Measurements from ENCODE around the gene ZNF330. TPM values are rescaled to one million over a fixed set of nuclear protein-coding genes. Genes with fewer than 3 reads are reported as not detected.

Gene ZNF330
- total and polyA plus RNA-seq, 2 experiments from 2014 or later, result 32.3 to 38.9 TPM

GRCh38 chr4:141207961-141208360 is 12.7 kb upstream of the ZNF330 start (continued):
- no peak for TF ChIP-seq EZH2 (IDR thresholded peaks at IDR 0.05; ENCODE audit: low read depth, unreplicated experiment)
- TF ChIP-seq CREB1 (CRISPR knock-in tag; IDR thresholded peaks at IDR 0.05; ENCODE audit: low read depth), result no peak
- TF ChIP-seq ZNF331 (CRISPR knock-in tag; IDR thresholded peaks at IDR 0.05; ENCODE audit: low read depth), result no peak
- TF ChIP-seq CTCF (conservative IDR thresholded peaks at IDR 0.05; ENCODE audit: low read depth in 2 of 2), result no peak

- no peaks in the 10 kb centered on the region for H3K36me3 ChIP-seq (ENCODE audit: insufficient read depth)
- Mint-ChIP-seq H3K4me1 (no peaks in the 10 kb centered on the region), H3K36me3 (ENCODE audit: low read depth) (peaks cover 3% of the 10 kb centered on the region), H3K4me3 (no peak overlapping the region), H3K9me3 (peaks cover 7% of the 10 kb centered on the region), H3K27me3 (ENCODE audit: insufficient read depth, low read depth, poor library complexity) (peaks cover 8% of the 10 kb centered on the region), H3K27ac (no peak overlapping the region)
- no peak overlapping the region for H3K4me3 ChIP-seq
- no peaks in the 10 kb centered on the region for H3K4me1 ChIP-seq (ENCODE audit: insufficient read depth)
- no peak for TF ChIP-seq STAT1 (IDR thresholded peaks at IDR 0.05; ENCODE audit: unreplicated experiment)
- no peak for TF ChIP-seq ZNF462 (CRISPR knock-in tag; IDR thresholded peaks at IDR 0.05)
- no peak for TF ChIP-seq CREB1 (CRISPR knock-in tag; IDR thresholded peaks at IDR 0.05; ENCODE audit: low read depth)
- TF ChIP-seq EZH2 (IDR thresholded peaks at IDR 0.05; ENCODE audit: low read depth, unreplicated experiment), result no peak
- TF ChIP-seq REST (IDR thresholded peaks at IDR 0.05; ENCODE audit: unreplicated experiment), result no peak
- no peak overlapping the region for H2AFZ ChIP-seq
- H3K9me2 ChIP-seq (ENCODE audit: insufficient read depth), result 0 out of 2 replicates have a peak, but pooled peaks cover 3% of the 10 kb centered on the region
- no peaks in the 10 kb centered on the region for H4K20me1 ChIP-seq (replicated peaks; ENCODE audit: insufficient read depth)
- no peak overlapping the region for H3K27ac ChIP-seq (ENCODE audit: low read depth)
- H3K27me3 ChIP-seq (ENCODE audit: insufficient read depth), result no peaks in the 10 kb centered on the region
- DNase-seq (ENCODE audit: low spot score) (no peak), ATAC-seq (no peak)
- no peaks in the 10 kb centered on the region for H3K79me2 ChIP-seq (replicated peaks; ENCODE audit: insufficient read depth)
- no peak overlapping the region for H3K4me2 ChIP-seq
- H3F3A ChIP-seq (replicated peaks; ENCODE audit: low read depth), result no peaks in the 10 kb centered on the region
Measured at GRCh38 chr4:141210168-141210567, 10.5 kb upstream of the ZNF330 start.
